ENCODE measurements around the gene ARHGAP30.

GRCh38 chr1:161114556-161114955 is 44.9 kb upstream of the ARHGAP30 start:
- TF ChIP-seq EZH2 (IDR thresholded peaks at IDR 0.05; ENCODE audit: insufficient read depth, poor library complexity, severe bottlenecking) (no peak), EZH2phosphoT487 (IDR thresholded peaks at IDR 0.05; ENCODE audit: insufficient read depth, low read depth) (no peak)
